ENCODE results near the gene TOR1A. TPM values are rescaled to one million over a fixed set of nuclear protein-coding genes. Genes with fewer than 3 reads are reported as not detected.

TOR1A gene
- total RNA-seq, 4 donors from 2014 or later = 26.3 to 44.7 (median 37.7) TPM

GRCh38 chr9:129848712-129849441, 24.9 kb upstream of the TOR1A start:
- no peak for TF ChIP-seq CTCF (IDR thresholded peaks at IDR 0.05)
- TF ChIP-seq POLR2A (IDR thresholded peaks at IDR 0.05) = no peak
- intact Hi-C loops (cut with DNase I; ENCODE audit: low total_unique reads) = no loop called here
- 55 to 60% methylated on average over 2 to 4 of the region's 4 CpGs for WGBS, 2 donors
- no peak for DNase-seq (ENCODE audit: low spot score in 2 of 2)
- H3K4me3 ChIP-seq (ENCODE audit: low read depth, poor library complexity, severe bottlenecking) = no peak overlapping the region

GRCh38 chr9:129845373-129845772, 21.4 kb upstream of the TOR1A start:
- no peak for DNase-seq (ENCODE audit: low spot score in 2 of 2)
- intact Hi-C loops (cut with DNase I; ENCODE audit: low total_unique reads) = no loop called here
- no peak for TF ChIP-seq CTCF (IDR thresholded peaks at IDR 0.05)
- TF ChIP-seq POLR2A (IDR thresholded peaks at IDR 0.05) = no peak
- WGBS, 2 donors = 62 to 65% methylated on average over 2 of the region's 2 CpGs
- H3K4me3 ChIP-seq (ENCODE audit: low read depth, poor library complexity, severe bottlenecking) = no peak overlapping the region

GRCh38 chr9:129841071-129841470, 17.1 kb upstream of the TOR1A start:
- intact Hi-C loops (cut with DNase I; ENCODE audit: low total_unique reads) = no loop called here

GRCh38 chr9:129840034-129840433, 16.1 kb upstream of the TOR1A start:
- intact Hi-C loops (cut with DNase I; ENCODE audit: low total_unique reads) = no loop called here
- no peak for TF ChIP-seq POLR2A (IDR thresholded peaks at IDR 0.05)
- TF ChIP-seq CTCF (IDR thresholded peaks at IDR 0.05) = no peak
- H3K4me3 ChIP-seq (ENCODE audit: low read depth, poor library complexity, severe bottlenecking) = no peak overlapping the region
- DNase-seq (ENCODE audit: low spot score in 2 of 2) = no peak
- 88 to 94% methylated on average over 8 of the region's 8 CpGs for WGBS, 2 donors

More at GRCh38 chr9:129841071-129841470, 17.1 kb upstream of the TOR1A start:
- no peak overlapping the region for H3K4me3 ChIP-seq (ENCODE audit: low read depth, poor library complexity, severe bottlenecking)
- no peak for DNase-seq (ENCODE audit: low spot score in 2 of 2)
- no peak for TF ChIP-seq CTCF (IDR thresholded peaks at IDR 0.05)
- no peak for TF ChIP-seq POLR2A (IDR thresholded peaks at IDR 0.05)
- WGBS, 2 donors = 79 to 82% methylated on average over 4 of the region's 4 CpGs

- DNase-seq (ENCODE audit: low spot score in 2 of 2) = no peak
- WGBS, 2 donors = 70 to 74% methylated on average over 10 of the region's 10 CpGs
- no peak overlapping the region for H3K4me3 ChIP-seq (ENCODE audit: low read depth, poor library complexity, severe bottlenecking)
- intact Hi-C loops (cut with DNase I; ENCODE audit: low total_unique reads) = no loop called here
- no peak for TF ChIP-seq POLR2A (IDR thresholded peaks at IDR 0.05)
- TF ChIP-seq CTCF (IDR thresholded peaks at IDR 0.05) = no peak
These were observed 15.5 kb upstream of the TOR1A start for GRCh38 chr9:129839324-129840023.

Data from lower leg skin (tissue), 4 donors.